SU-DHL-6 (cell line): ENCODE measurements around the gene EPHA8.

Experiments
- EZH2phosphoT487 ChIP-seq: fragments of 200-600 bp; sonication (generic), shearing (Covaris generic); conservative IDR thresholded peaks from 2 replicates; pipeline ENCODE4 v1.6.1; 2018; ENCODE audit warnings: mild to moderate bottlenecking, antibody characterized with exemption, low read length, moderate library complexity, mixed read lengths
- TF ChIP-seq, protein P1 (sequence below): fragments of 200-600 bp; sonication (generic); IDR thresholded peaks from one replicate; pipeline ENCODE4 v1.5.1; 2017; ENCODE audit warnings: antibody characterized with exemption, mild to moderate bottlenecking, low read length, moderate library complexity; ENCODE audit not compliant: insufficient read depth, poor library complexity, severe bottlenecking

GRCh38 chr1:22588899-22589422, 25.7 kb downstream of the EPHA8 start:
- TF ChIP-seq, protein P1, sequence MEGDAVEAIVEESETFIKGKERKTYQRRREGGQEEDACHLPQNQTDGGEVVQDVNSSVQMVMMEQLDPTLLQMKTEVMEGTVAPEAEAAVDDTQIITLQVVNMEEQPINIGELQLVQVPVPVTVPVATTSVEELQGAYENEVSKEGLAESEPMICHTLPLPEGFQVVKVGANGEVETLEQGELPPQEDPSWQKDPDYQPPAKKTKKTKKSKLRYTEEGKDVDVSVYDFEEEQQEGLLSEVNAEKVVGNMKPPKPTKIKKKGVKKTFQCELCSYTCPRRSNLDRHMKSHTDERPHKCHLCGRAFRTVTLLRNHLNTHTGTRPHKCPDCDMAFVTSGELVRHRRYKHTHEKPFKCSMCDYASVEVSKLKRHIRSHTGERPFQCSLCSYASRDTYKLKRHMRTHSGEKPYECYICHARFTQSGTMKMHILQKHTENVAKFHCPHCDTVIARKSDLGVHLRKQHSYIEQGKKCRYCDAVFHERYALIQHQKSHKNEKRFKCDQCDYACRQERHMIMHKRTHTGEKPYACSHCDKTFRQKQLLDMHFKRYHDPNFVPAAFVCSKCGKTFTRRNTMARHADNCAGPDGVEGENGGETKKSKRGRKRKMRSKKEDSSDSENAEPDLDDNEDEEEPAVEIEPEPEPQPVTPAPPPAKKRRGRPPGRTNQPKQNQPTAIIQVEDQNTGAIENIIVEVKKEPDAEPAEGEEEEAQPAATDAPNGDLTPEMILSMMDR: no peak
- no peak for TF ChIP-seq EZH2phosphoT487
